HG03469 (cell line): Measurements from ENCODE around the gene SVOPL.
"Not testable (repeated sequence)": the region's sequence is repeated elsewhere in the genome, so short reads cannot be mapped to it uniquely, and the experiment has no call there.

ENCODE experiments used
- ATAC-seq: cut with Tn5 transposase; IDR thresholded peaks from one replicate; pipeline ENCODE4 v1.9.1; 2021; ENCODE audit warnings: mild to moderate bottlenecking, moderate library complexity, moderate number of reproducible peaks; ENCODE audit not compliant: unreplicated experiment

SVOPL gene

DNA sequence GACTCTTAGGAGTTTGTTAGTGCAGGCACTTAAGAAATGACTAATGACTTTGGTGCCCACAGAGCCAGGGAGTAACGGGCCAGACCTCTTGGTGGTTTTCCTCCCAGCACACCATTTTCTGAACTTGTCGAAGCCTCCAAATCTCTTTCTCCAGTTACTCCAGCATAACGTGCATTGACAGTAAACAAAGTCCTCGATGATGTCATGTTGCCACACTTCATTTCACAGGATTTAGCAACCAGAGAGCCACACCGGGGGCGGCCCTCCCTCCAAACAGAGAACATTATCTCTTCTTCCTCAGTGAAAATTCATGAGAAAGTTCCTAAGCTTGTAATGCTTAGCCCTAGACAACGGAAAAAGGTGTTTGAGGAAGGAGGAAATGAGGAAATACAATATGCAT lies 4.0 kb upstream of the SVOPL start:
- no peak for ATAC-seq

DNA sequence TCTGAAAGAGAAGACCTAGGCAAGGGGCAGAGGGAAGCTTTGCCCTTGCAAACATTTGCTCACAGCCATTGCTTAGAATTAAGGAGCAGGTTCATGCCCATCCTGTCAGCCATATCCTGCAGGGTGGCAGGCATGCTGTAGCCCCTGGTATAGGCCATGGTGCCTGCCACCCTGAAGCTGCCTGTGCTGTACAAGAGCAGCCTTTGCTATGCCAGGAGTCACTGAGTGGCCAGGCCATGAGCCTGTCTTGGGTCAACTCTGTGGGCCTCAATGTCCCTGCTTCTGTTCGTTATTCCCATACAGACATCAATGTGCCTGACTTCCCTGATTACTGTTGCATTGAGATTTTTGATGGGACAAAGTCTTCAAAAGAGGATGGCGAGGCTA lies 368 bp upstream of the SVOPL start:
- no peak for ATAC-seq

DNA sequence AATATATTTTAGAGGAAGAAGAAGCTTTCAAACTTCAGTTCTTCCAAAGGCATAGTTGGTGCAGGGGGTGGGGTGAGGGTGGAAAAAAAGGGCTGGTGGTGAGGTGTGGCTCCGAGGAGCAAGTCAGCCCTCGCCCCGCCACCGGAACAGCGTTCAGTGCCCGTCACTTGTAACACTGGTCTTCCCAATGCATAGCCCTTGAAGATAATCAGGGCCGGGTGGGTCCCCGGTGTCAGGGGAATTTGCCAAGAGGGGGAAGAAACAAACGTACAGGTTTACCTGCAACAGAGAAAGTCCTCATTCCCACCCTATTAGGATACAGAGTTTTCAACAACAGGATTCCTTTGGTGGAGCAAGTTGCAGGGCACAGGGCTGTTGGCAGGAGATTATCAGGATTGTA lies 1.5 kb downstream of the SVOPL start:
- no peak for ATAC-seq

DNA sequence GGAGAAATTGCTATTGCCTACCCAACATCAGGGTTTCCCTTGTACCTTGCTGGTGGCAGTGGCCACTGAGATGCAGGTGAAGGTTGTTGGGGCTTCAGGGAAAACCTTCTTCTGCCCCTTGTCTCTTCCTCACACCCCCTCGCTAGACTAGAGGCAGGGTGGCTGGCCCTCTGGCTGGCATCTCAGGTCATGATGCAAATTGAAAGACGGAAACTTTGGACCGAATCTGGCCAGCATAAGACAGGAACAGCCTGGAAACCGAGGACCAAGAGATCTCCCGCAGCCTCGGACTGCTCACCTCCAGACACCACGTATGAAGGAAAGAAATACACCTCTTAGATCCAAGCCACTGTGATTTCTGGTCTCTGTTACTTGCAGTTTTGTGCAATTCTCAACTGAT lies 2.9 kb downstream of the SVOPL start:
- ATAC-seq: no peak

DNA sequence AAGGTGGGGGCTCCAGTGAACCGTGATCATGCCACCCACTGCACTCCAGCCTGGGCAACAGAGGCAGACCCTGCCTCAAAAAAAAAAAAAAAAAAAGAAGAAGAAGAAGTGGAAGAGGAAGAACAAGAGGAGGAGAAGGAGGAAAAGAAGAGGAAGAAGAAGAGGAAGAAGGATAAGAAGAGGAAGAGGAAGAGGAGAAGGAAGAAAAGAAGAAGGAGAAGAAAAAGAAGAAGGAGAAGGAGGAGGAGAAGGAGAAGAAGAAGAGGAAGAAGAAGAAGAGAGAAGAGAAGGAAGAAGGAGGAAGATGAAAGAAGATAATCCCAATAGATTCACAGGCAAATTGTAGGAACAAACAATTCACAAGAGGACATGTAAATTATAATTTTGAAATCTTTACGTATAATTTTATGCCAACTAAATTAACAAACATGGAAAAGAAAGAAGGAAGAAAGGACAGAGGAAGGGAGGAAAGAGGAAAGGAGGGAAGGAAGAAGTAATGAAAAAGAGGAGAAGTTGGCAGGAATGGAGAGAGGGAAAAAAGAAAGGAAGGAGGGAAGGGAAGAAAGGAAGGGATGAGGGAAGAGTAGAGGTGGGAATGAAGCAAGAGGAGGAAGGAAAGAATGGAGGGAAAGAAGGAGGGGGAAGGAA lies 3.5 kb downstream of the SVOPL start:
- no peak for ATAC-seq

DNA sequence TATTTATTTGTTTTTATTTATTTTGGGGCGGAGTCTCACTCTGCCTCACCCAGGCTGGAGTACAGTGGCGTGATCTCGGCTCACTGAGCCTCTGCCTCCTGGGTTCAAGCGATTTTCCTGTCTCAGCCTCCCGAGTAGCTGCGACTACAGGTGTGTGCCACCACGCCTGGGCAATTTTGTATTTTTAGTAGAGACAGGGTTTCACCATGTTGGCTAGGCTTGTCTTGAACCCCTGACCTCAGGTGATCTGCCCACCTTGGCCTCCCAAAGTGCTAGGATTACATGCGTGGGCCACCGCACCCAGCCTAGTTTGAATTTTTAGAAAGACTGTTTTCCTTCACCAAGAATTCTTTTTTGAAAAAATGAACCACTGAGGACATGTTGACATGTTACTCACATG lies 5.4 kb downstream of the SVOPL start:
- ATAC-seq: not testable (repeated sequence)

DNA sequence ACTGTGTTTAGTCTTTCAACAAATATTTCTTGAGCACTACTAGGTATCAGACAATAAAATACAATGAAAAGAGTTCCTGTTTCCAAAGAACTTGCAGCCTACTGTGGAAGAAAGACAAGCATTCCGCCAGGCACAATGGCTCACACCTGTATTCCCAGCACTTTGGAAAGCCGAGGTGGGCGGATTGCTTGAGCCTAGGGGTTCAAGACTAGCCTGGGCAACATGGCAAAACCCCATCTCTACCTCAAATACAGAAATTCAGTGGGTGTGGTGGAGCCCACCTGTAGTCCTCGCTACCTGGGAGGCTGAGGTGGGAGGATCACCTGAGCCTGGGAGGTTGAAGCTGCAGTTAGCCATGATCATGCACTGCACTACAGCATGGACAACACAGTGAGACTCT lies 6.1 kb downstream of the SVOPL start:
- no peak for ATAC-seq

DNA sequence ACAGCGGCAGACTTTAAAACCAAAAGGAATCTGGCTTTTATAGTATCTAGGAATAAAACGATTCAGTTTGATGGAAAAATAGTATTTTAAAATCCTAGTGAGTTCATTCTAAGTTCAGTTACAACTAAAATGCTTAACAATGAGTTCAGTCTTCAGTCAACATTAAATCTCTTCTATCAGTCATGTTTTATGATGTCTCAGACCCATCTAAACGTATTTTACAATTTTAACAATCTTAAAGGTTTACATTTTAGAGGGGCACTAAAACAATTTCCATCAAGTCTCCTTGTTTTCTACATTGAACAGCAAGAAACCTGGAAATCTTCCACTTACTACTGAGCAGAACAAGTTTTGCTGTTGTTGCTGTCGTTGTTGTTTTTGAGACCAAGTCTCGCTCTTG lies 10.0 kb downstream of the SVOPL start:
- no peak for ATAC-seq

DNA sequence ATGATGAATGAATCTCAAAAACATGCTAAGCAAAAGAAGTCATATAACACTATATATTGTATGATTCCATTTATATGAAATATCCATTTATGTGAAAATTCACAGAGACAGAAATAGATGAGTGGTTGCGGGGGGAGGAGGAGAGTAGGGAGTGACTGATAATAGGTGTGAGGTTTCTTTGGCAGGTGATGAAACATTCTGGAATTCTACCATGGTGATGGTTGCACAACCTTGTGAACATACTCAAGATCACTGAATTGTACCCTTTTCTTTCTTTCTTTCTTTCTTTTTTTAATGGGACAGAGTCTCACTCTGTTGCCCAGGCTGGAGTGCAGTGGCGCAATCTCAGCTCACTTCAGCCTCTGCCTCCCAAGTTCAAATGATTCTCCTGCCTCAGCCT lies 10.7 kb downstream of the SVOPL start:
- ATAC-seq: no peak

DNA sequence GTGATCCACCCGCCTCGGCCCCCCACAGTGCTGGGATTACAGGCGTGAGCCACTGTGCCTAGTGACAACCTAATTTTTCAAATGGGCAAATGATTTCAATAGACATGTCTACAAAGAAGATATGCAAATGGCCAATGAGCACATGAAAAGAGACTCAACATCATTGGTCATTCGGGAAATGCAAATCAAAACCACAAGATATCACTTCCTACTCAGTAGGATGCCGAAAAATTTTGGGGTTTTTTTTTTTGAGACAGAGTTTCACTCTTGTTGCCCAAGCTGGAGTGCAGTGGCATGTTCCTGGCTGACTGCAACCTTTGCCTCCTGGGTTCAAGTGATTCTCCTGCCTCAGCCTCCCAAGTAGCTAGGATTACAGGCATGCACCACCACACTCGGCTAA lies 13.1 kb downstream of the SVOPL start:
- ATAC-seq: not testable (repeated sequence)

DNA sequence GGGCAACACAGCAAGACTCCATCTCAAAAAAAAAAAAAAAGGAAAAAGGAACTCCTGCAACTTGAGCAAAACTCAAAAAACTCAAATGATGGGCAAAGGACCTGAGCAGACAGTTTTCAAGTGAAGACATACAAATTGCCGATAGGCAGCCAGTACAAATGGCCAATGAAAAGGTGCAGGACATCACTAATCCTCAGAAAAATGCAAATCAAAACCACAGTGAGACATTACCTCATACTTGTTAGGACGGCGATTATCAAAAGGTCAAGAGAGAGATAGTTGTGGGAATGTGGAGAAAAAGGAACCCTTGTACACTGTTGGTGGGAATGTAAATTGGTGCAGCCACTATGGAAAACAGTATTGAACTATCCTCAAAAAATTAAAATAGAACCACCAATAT lies 16.8 kb downstream of the SVOPL start:
- no peak for ATAC-seq

DNA sequence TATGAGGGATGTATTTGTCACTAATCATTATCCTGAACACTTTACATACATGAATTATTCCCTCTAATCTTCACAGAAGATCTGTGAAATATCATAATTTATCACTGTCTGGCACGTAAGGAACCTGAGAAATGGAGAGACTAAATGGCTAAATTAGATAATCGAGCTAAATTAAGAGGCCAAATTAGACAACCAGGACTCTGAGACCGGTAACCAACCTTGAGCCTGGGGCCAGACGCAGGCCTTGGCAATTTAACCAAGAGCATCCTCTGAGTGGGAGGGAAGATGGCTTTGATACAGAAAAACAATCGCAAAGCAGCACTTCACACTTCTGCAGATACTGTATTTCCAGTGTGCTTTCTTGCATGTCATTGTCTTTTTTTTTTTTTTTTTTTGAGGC lies 21.4 kb downstream of the SVOPL start:
- no peak for ATAC-seq

DNA sequence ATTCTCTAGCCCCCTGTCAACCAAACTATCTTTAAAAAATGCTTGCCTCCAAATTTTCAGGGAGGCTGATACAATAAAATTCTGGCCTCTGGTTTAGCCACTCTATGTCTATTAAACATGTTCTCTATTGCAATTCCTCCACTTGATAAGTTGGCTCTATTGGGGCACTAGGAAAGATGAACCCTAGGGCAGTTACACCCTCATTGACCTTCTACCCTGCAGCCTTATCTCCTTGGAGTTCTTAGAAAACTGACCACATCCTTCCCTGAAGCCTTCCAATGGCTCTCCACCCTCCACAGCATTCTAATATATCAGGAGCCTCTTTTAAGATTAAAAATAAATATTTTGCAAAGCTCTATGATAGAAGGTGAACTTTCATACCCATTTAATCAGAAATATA lies 30.6 kb downstream of the SVOPL start:
- no peak for ATAC-seq

DNA sequence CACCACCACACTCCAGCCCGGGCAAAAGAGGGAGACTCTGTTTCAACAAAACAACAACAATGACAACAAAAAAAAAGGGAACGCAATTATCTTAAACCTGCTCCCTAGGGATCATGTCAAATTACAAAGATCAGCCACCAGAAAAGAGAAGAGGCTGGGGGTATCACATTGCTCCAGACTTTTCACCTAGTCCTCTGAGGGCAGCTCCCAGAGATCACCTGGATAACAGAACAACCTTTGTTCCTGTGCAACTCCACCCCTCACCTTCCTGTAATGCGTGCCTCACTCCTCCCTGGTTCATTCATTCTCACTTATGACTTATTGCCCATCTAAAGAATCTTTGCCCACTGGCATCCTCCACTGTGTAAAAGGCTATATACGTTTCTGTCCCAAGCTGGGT lies 31.8 kb downstream of the SVOPL start:
- ATAC-seq: no peak

DNA sequence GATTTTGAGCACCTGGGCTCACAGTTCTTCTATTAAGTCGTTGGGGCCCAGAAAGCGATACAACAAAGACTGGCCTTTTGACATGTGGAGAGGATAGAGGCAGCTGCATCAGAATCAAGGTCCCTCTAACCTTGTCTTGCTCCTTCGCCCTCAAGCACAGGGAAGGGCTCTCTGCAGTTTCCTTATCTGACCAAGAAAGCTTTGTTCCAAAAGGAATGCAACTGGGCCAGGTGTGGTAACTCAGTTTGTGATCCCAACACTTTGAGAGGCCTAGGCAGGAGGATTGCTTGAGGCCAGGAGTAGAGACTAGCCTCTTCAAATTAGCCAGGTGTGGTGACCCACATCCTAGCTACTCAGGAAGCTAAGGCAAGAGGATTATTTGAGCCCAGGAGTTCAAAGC lies 32.2 kb downstream of the SVOPL start:
- no peak for ATAC-seq

DNA sequence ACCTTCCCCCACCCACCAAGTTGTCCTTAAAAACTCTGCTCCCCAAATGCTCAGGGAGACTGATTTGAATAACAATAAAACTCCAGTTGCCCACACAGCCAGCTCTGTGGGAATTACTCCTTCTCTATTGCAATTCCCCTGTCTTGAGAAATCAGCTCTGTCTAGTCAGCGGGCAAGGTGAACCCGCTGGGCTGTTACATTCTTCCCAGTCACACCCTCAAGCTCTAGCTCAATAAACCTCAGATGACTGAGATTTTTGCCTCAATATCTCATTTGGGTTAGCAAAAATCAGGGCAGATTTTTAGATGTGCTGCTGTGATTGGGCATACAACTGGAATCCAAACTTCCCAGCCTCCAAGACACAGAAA lies 32.9 kb downstream of the SVOPL start:
- ATAC-seq: no peak

DNA sequence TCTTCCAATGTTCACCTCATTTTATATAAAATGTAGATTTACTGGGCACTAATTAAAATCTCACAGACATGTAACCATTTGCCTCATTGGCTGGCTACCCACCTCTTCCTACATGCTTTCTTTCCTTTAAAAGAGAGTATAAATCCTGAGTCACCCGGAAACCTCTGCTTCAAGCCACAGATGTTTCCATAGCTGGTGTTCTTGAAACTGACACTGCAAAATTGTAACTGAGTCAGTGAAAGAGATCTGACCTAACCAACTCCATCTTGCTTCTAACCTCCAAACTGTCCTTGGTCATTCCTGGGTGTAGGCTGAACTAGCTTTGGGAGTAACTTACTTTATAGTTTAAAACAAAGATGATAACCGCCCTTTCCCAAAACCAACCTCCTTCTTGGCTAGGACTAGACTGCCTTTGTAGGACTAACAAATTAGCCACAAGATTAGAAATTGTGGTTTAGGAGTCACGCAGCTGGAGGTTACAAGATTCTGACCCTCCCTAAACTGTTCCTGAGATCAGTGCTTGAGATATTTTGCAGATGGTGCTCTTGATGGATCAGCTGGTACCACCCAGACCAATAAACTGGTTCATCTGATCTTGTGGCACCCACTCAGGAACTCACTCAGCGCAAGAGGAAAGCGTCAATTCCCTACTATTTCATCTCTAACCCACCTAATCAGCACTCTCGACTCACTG lies 33.5 kb downstream of the SVOPL start:
- no peak for ATAC-seq

DNA sequence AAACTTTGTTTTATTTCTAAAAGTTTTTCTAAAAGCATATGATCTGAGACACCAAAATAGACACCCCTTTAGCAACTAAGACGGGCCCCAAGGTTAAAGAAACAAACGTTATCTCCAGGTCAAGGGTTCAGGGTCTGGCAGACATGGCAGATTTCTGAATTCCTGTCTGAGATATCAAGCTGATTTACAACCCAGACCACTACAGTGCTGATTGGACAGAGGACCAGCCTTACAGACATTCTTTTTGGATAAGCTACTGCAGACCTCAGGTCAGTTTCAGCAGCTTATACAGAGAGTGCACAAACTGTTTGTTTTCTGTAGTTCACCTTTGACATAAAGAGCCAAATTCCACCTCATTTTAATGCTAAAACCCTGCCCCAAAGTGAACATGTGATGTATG lies 34.8 kb downstream of the SVOPL start:
- no peak for ATAC-seq

DNA sequence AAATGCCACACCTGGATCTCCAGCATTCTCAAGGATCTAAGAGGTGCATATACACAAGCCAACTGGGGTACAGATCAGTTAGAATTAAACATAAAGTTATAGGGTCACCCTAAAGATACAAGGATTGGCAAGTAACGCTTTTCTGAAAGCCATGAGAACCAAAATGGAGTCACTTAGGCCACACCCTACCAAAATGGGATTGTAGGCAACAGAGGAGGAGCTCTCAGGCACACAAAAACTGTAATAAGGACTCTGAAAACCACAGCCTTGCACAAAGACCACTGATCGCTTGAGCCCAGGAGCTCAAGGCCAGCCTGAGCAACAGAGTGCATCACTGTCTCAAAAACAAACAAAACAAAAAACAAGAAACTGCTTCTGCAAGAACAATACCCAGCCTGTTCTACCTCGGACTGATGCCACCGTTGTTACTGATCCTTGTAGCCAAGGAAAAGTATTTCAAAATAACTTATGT lies 35.5 kb downstream of the SVOPL start:
- no peak for ATAC-seq

DNA sequence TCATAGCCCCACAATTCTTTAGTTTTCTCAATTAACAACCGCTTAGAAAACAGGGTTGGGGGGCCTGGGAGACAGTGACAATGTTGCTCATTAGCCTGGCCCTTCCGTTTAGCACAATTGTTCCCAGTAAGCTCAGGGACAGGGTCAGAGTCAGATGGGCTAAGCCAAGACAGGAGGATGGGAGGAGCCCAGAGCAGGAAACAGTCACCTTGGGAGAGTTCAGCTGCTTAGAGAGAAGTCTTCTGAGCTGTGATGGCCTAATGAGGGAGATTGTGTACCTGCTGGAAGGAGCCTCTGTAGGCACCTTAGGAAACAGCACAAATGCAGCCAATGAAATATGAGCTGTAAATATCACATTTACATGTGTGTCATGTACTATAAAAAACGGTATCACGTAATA lies 35.9 kb downstream of the SVOPL start:
- ATAC-seq: no peak

DNA sequence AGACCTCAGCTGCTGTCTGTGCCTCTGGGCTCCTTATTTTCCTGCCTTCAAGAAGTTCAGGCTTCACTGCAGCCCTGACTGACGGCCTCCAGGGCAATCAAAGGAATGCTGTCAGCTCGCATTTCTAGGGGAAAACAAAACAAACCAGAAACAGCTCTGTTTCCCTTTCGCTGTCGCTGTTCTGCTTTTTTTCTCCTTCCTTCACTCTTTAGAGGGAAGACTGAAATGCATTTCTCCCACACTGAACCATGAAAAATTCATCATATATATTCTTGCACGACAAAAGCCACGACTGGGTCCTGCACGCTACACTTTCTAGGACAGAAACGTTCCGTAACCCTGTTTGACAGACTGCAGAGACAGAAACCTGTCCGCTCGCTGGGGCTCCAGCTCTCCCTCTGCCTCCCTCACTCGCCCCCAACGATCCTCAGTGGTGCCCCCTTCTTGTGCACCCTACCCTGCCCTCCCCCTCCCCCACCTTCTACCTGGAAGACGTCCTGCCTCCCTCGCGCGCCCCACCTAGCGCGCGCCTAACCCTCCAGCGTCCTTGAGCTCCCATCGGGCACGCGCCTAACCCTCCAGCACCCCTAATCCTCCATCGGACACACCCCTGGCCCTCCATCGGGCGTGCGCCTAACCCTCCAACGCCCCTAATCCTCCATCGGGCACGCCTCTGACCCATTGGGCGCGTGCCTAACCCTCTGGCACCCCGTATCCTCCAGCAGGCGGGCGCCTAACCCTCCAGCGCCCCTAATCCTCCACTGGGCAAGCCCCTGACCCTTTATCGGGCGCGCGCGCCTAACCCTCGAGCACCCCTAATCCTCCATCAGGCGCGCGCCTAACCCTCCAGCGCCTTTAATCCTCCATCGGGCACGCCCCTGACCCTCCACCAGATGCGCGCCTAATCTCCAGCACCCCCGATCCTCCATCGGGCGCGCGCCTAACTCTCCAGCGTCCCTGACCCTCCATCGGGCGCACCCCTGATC lies 37.1 kb downstream of the SVOPL start:
- ATAC-seq: no peak

DNA sequence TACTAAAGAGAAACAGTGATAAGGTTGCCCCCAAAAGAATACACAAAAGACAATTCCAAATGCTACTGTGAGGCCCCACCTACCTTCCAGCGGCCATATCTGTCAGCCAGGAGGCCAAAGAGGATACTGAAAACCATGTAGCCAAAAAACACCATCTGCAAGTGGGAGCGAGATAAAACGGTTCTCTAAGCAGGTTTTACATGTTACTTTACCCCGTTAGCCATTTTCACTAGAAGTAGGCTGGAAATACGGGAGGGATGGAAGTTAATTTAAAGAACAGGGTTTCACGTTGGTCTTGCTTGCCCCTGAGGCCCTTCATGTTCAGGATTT lies 38.2 kb downstream of the SVOPL start:
- no peak for ATAC-seq
